Kidney (tissue), 14 donors: ENCODE measurements around the gene PRDM16. TPM values are rescaled to one million over a fixed set of nuclear protein-coding genes. Genes with fewer than 3 reads are reported as not detected.

Experiments used
- DNase-seq, 5 donors: peaks; one replicate each; pipeline ENCODE4 v3.0.0-alpha.2; 2013 to 2020
- FAIRE-seq: peaks from 2 replicates; lab custom pipeline; 2012; peaks lifted over from hg19 to GRCh38; lab: Jason Lieb, UNC
- H3K27ac ChIP-seq, 2 donors: one replicate each; pipeline ENCODE4 v1.7.0; 2013; ENCODE audit warnings: low read depth in 2 of 2, low read length in 2 of 2, inconsistent platforms in 1 of 2
- H3K27me3 ChIP-seq: one replicate; pipeline ENCODE4 v1.7.1; 2013; ENCODE audit warnings: low read length, inconsistent platforms; ENCODE audit not compliant: control insufficient read depth, insufficient read depth
- H3K36me3 ChIP-seq, 3 donors: one replicate each; pipeline versions ENCODE4 v1.7.0 to v1.7.1; 2013; ENCODE audit warnings: low read length in 3 of 3, control low read depth in 1 of 3, inconsistent platforms in 1 of 3; ENCODE audit not compliant: insufficient read depth in 3 of 3, control insufficient read depth in 2 of 3
- H3K4me1 ChIP-seq, 3 donors: one replicate each; pipeline versions ENCODE4 v1.7.0 to v1.7.1; 2013; ENCODE audit warnings: low read length in 3 of 3, inconsistent platforms in 1 of 3, low read depth in 1 of 3; ENCODE audit not compliant: control insufficient read depth in 2 of 3, insufficient read depth in 2 of 3
- H3K4me3 ChIP-seq, 3 donors: one replicate each; pipeline versions ENCODE4 v1.7.0 to v1.8.1; 2013; ENCODE audit warnings: low read length in 3 of 3, control low read depth in 1 of 3, inconsistent platforms in 1 of 3
- H3K9ac ChIP-seq, 3 donors: one replicate each; pipeline versions ENCODE4 v1.7.0 to v1.7.1; 2013; ENCODE audit warnings: low read length in 3 of 3, control low read depth in 1 of 3, inconsistent platforms in 1 of 3
- H3K9me3 ChIP-seq, 3 donors: one replicate each; pipeline versions ENCODE4 v1.7.0 to v1.7.1; 2013; ENCODE audit warnings: low read length in 3 of 3, control low read depth in 1 of 3, inconsistent platforms in 1 of 3; ENCODE audit not compliant: control insufficient read depth in 2 of 3, insufficient read depth in 1 of 3
- CTCF ChIP-seq: IDR thresholded peaks from 3 replicates; pipeline ENCODE4 v1.5.1; 2012; ENCODE audit warnings: mild to moderate bottlenecking, moderate library complexity, borderline replicate concordance; ENCODE audit not compliant: insufficient read depth; ENCODE audit errors: extremely low read depth
- intact Hi-C: fragments of 100-400 bp; cut with DNase I; formaldehyde crosslinking; loops from one replicate; pipeline ENCODE4 v1.11.1; 2022
- polyA plus RNA-seq: library from polyadenylated mRNA; stranded (reverse); fragments of 350-450 nt; fragmentation: Illumina TruSeq; extraction: RNeasy Lipid Tissue Mini Kit (QIAGEN cat#74804); gene quantifications from one replicate; pipeline ENCODE4 v1.2.3, GENCODE V29; 2014; ENCODE audit warnings: low read depth, low replicate concordance; ENCODE audit not compliant: insufficient read depth
- total RNA-seq: library from RNA; stranded (reverse); fragmentation: NEBNext Ultra II Directional; extraction: Animal tissue kit (Norgen Biotek cat#: 25700); gene quantifications from one replicate; pipeline ENCODE4 v1.2.1, GENCODE V29; 2021
- donor health status: control.
- donor health status: control.
- donor health status: control.
- donor health status: control.
- donor health status: control.
- donor health status: DM: yes; HTN: yes; CAD: no.
- donor health status: Normal renal cell carcinoma (clear cell type).

The PRDM16 gene
- total and polyA plus RNA-seq, 2 donors from 2014 or later: 3.0 to 21.9 TPM

GRCh38 chr1:3405491-3405890 lies 336.5 kb downstream of the PRDM16 start:
- no peak for TF ChIP-seq CTCF
- no peak for FAIRE-seq
- DNase-seq: no peak
- H3K36me3 ChIP-seq: peaks cover 0 to 2% (median 0%) of the 10 kb centered on the region in 3 donors
- H3K9ac ChIP-seq: no peak overlapping the region
- intact Hi-C loops: no loop called here
- no peak overlapping the region for H3K27ac ChIP-seq
- H3K4me1 ChIP-seq: peaks cover 0 to 5% (median 2%) of the 10 kb centered on the region in 3 donors
- no peak overlapping the region for H3K4me3 ChIP-seq
- peaks cover 13% of the 10 kb centered on the region for H3K27me3 ChIP-seq
- H3K9me3 ChIP-seq: no peaks in the 10 kb centered on the region

GRCh38 chr1:3405974-3406867 lies 337.2 kb downstream of the PRDM16 start:
- no peak for TF ChIP-seq CTCF
- H3K4me3 ChIP-seq: no peak overlapping the region
- no peak overlapping the region for H3K27ac ChIP-seq
- intact Hi-C loops: no loop called here
- H3K9ac ChIP-seq: no peak overlapping the region
- FAIRE-seq (no peak), DNase-seq (no peak)
- H3K4me1 ChIP-seq: peaks cover 0 to 5% (median 2%) of the 10 kb centered on the region in 3 donors
- H3K36me3 ChIP-seq: peaks cover 0 to 2% (median 0%) of the 10 kb centered on the region in 3 donors
- H3K27me3 ChIP-seq: peaks cover 14% of the 10 kb centered on the region
- H3K9me3 ChIP-seq: no peaks in the 10 kb centered on the region

- TF ChIP-seq CTCF: no peak
- no peak overlapping the region for H3K9ac ChIP-seq
- no peak overlapping the region for H3K4me3 ChIP-seq
- no peaks in the 10 kb centered on the region for H3K9me3 ChIP-seq
- FAIRE-seq (no peak), DNase-seq (no peak)
- H3K27ac ChIP-seq: no peak overlapping the region
- H3K36me3 ChIP-seq: no peaks in the 10 kb centered on the region
- peaks cover 0 to 5% (median 0%) of the 10 kb centered on the region in 3 donors for H3K4me1 ChIP-seq
- intact Hi-C loops: no loop called here
- peaks cover 8% of the 10 kb centered on the region for H3K27me3 ChIP-seq
Measured at GRCh38 chr1:3407021-3407420, 338.0 kb downstream of the PRDM16 start.
